ENCODE measurements around the gene ARID1B.

The ARID1B gene

GRCh38 chr6:156794546-156795354 lies 17.6 kb downstream of the ARID1B start:
- DNase-seq = peak; percentile 37 to 73

- DNase-seq = no peak
These were observed 18.6 kb downstream of the ARID1B start for GRCh38 chr6:156795825-156796224.

GRCh38 chr6:156796627-156797026 lies 19.4 kb downstream of the ARID1B start:
- no peak for DNase-seq

- no peak for DNase-seq
These were observed 20.9 kb downstream of the ARID1B start for GRCh38 chr6:156797901-156798735.

GRCh38 chr6:156801712-156802111 lies 24.5 kb downstream of the ARID1B start:
- no peak for DNase-seq

GRCh38 chr6:156803353-156803752 lies 26.2 kb downstream of the ARID1B start:
- DNase-seq = no peak

- DNase-seq = no peak
These were observed 27.2 kb downstream of the ARID1B start for GRCh38 chr6:156804402-156804801.

- DNase-seq = no peak
These were observed 29.0 kb downstream of the ARID1B start for GRCh38 chr6:156806155-156806554.

- no peak for DNase-seq
These were observed 29.9 kb downstream of the ARID1B start for GRCh38 chr6:156807028-156807427.

- no peak for DNase-seq
These were observed 30.6 kb downstream of the ARID1B start for GRCh38 chr6:156807795-156808194.

GRCh38 chr6:156808287-156808686 lies 31.1 kb downstream of the ARID1B start:
- DNase-seq = no peak

- DNase-seq = peak; percentile 68 to 80
These were observed 31.9 kb downstream of the ARID1B start for GRCh38 chr6:156809034-156809433.

- no peak for DNase-seq
These were observed 32.4 kb downstream of the ARID1B start for GRCh38 chr6:156809446-156810178.

GRCh38 chr6:156814036-156814581 lies 36.9 kb downstream of the ARID1B start:
- DNase-seq = no peak

- DNase-seq = no peak
These were observed 39.3 kb downstream of the ARID1B start for GRCh38 chr6:156816505-156816904.

GRCh38 chr6:156820089-156820798 lies 43.1 kb downstream of the ARID1B start:
- no peak for DNase-seq

GRCh38 chr6:156821707-156822106 lies 44.5 kb downstream of the ARID1B start:
- no peak for DNase-seq

- DNase-seq = no peak
These were observed 45.6 kb downstream of the ARID1B start for GRCh38 chr6:156822747-156823206.

GRCh38 chr6:156824142-156824541 lies 47.0 kb downstream of the ARID1B start:
- DNase-seq = no peak

GRCh38 chr6:156825475-156825874 lies 48.3 kb downstream of the ARID1B start:
- DNase-seq = no peak

GRCh38 chr6:156826290-156826955 lies 49.2 kb downstream of the ARID1B start:
- no peak for DNase-seq

- DNase-seq = no peak
These were observed 50.2 kb downstream of the ARID1B start for GRCh38 chr6:156827382-156827781.

Measured in inflammatory macrophage treated with lipopolysaccharide for 1 hour (primary cell).